HepG2 (cell line): ENCODE measurements around the gene AXIN2. TPM values are rescaled to one million over a fixed set of nuclear protein-coding genes. Genes with fewer than 3 reads are reported as not detected.

Experiments used
- ATF6 ChIP-seq: sonication (generic); formaldehyde crosslinking; conservative IDR thresholded peaks from 2 replicates; pipeline ENCODE4 v1.4.0; 2020; ENCODE audit warnings: missing genetic modification reagents
- CSRNP1 ChIP-seq: sonication (generic); formaldehyde crosslinking; IDR thresholded peaks from 2 replicates; pipeline ENCODE4 v1.8.1; 2023; ENCODE audit warnings: mild to moderate bottlenecking, missing genetic modification reagents
- GATA4 ChIP-seq: sonication (generic); IDR thresholded peaks from 2 replicates; pipeline ENCODE4 v1.6.1; 2016; ENCODE audit warnings: antibody characterized with exemption, low read depth, borderline replicate concordance
- IKZF4 ChIP-seq: sonication (generic); formaldehyde crosslinking; IDR thresholded peaks from 2 replicates; pipeline ENCODE4 v1.5.1; 2020; ENCODE audit warnings: borderline replicate concordance, mild to moderate bottlenecking, low read depth, missing genetic modification reagents; ENCODE audit errors: not compliant biosample characterization
- MBNL3 ChIP-seq: fragments of 250-450 bp; sonication (Bioruptor Pico); conservative IDR thresholded peaks from 2 replicates; pipeline ENCODE4 v1.8.0; 2022; ENCODE audit warnings: mild to moderate bottlenecking, inconsistent platforms
- NFE2 ChIP-seq: sonication (generic); formaldehyde crosslinking; IDR thresholded peaks from 2 replicates; pipeline ENCODE4 v1.4.0; 2020; ENCODE audit warnings: missing genetic modification reagents
- SALL1 ChIP-seq: sonication (generic); formaldehyde crosslinking; IDR thresholded peaks from 2 replicates; pipeline ENCODE4 v1.8.0; 2022; ENCODE audit warnings: mild to moderate bottlenecking, missing genetic modification reagents
- TAF1 ChIP-seq: sonication (generic); formaldehyde crosslinking; IDR thresholded peaks from 2 replicates; pipeline ENCODE4 v1.4.0; 2020; ENCODE audit warnings: missing genetic modification reagents
- ZNF121 ChIP-seq: sonication (generic); formaldehyde crosslinking; IDR thresholded peaks from 2 replicates; pipeline ENCODE4 v1.5.0; 2020; ENCODE audit warnings: mild to moderate bottlenecking, missing genetic modification reagents
- ZNF256 ChIP-seq: sonication (generic); formaldehyde crosslinking; conservative IDR thresholded peaks from 2 replicates; pipeline ENCODE4 v1.4.0; 2020; ENCODE audit warnings: missing genetic modification reagents
- ZSCAN22 ChIP-seq: sonication (generic); formaldehyde crosslinking; IDR thresholded peaks from 2 replicates; pipeline ENCODE4 v1.4.0; 2020; ENCODE audit warnings: mild to moderate bottlenecking, missing genetic modification reagents
- polyA plus RNA-seq, 8 experiments: library from polyadenylated mRNA; depleted of rRNA in 3 of 8; stranded (reverse) in 7 of 8; unstranded in 1 of 8; fragments of >200 nt; fragmentation: Illumina TruSeq in 4 of 8; extraction: Trizol in 4 of 8; gene quantifications; 2 replicates each; pipeline versions ENCODE4 v1.2.1 to v1.2.3, GENCODE V29; 2011 to 2016; ENCODE audit warnings: low read depth in 4 of 8, missing spikeins in 1 of 8, mixed read lengths in 1 of 8; ENCODE audit not compliant: insufficient read depth in 1 of 8
- total RNA-seq, 5 experiments: library from RNA; depleted of rRNA; stranded (reverse); fragments of >200 nt; fragmentation: Illumina TruSeq; extraction: Trizol; gene quantifications; 2 replicates each; pipeline ENCODE4 v1.2.3, GENCODE V29; 2016; ENCODE audit warnings: low read depth in 1 of 5

AXIN2 gene
- total and polyA plus RNA-seq, 2 of the 13 experiments (the other 11 are each of a cell fraction or from before 2014, with no cell fraction given): 58.6 to 63.4 TPM

- TF ChIP-seq ATF6 (CRISPR knock-in tag): 0 out of 2 replicates have a peak, but pooled peaks have one; percentile 1
- 0 out of 2 replicates have a peak, but pooled peaks have one; percentile 11 for TF ChIP-seq ZNF121
- no peak for TF ChIP-seq IKZF4
- TF ChIP-seq NFE2 (CRISPR knock-in tag): no peak
- TF ChIP-seq TAF1: no peak
- no peak for TF ChIP-seq ZNF256 (CRISPR knock-in tag)
- TF ChIP-seq SALL1 (CRISPR knock-in tag): 0 out of 2 replicates have a peak, but pooled peaks have one; percentile 15
- no peak for TF ChIP-seq GATA4
- peak; percentile 77; the same call in 1 of the 2 replicates for TF ChIP-seq ZSCAN22 (CRISPR knock-in tag)
- no peak for TF ChIP-seq MBNL3 (CRISPR knock-in tag)
- 0 out of 2 replicates have a peak, but pooled peaks have one; percentile 12 for TF ChIP-seq CSRNP1 (CRISPR knock-in tag)
- TF ChIP-seq, all 625 proteins: peak for 6
Measured at GRCh38 chr17:65515512-65515911, 45.9 kb downstream of the AXIN2 start (continued).
